SU-DHL-6 (cell line): ENCODE results near the gene ARHGAP26.

Experiments used
- H2AFZ ChIP-seq: fragments of 200-600 bp; sonication (generic); 2 replicates; pipeline ENCODE4 v1.6.1; 2014; ENCODE audit warnings: low read depth, mild to moderate bottlenecking, moderate library complexity, mixed read lengths, antibody characterized with exemption, low read length; ENCODE audit not compliant: severe bottlenecking
- H3F3A ChIP-seq: fragments of 200-600 bp; shearing (Covaris generic); 2 replicates; pipeline ENCODE4 v1.6.0; 2016; ENCODE audit warnings: antibody characterized with exemption, mild to moderate bottlenecking; ENCODE audit not compliant: insufficient read depth
- H3K27ac ChIP-seq: fragments of 200-600 bp; sonication (generic); 2 replicates; pipeline ENCODE4 v1.5.1; 2016; ENCODE audit warnings: low read depth, mild to moderate bottlenecking, low read length, moderate library complexity, mixed read lengths
- H3K27me3 ChIP-seq: fragments of 200-600 bp; sonication (generic), shearing (Covaris generic); 2 replicates; pipeline ENCODE4 v1.6.0; 2014; ENCODE audit warnings: mild to moderate bottlenecking, low read length
- H3K36me3 ChIP-seq: fragments of 200-600 bp; sonication (generic); 2 replicates; pipeline ENCODE4 v1.6.1; 2014; ENCODE audit warnings: mild to moderate bottlenecking, low read length, mixed read lengths
- H3K4me2 ChIP-seq: fragments of 300-600, 200-600 bp; shearing (Covaris generic), sonication (generic); 2 replicates; pipeline ENCODE4 v1.6.0; 2014; ENCODE audit warnings: low read length, low read depth, mild to moderate bottlenecking; ENCODE audit not compliant: poor library complexity, severe bottlenecking
- H3K4me3 ChIP-seq: fragments of 200-600 bp; sonication (generic); 2 replicates; pipeline ENCODE4 v1.5.1; 2014; ENCODE audit warnings: antibody characterized with exemption, low read length, mild to moderate bottlenecking, mixed read lengths; ENCODE audit not compliant: insufficient read depth, poor library complexity, severe bottlenecking
- H3K79me2 ChIP-seq: fragments of 200-600 bp; sonication (generic); 2 replicates; pipeline ENCODE4 v1.6.1; 2014; ENCODE audit warnings: mild to moderate bottlenecking, low read length, moderate library complexity; ENCODE audit not compliant: insufficient read depth
- H3K9ac ChIP-seq: fragments of 200-600 bp; sonication (generic); 2 replicates; pipeline ENCODE4 v1.7.0; 2014; ENCODE audit warnings: mild to moderate bottlenecking, low read length
- H3K9me2 ChIP-seq: fragments of 200-600 bp; sonication (generic); replicated peaks from 2 replicates; pipeline ENCODE4 v1.6.1; 2014; ENCODE audit warnings: low read length; ENCODE audit not compliant: insufficient read depth
- H3K9me3 ChIP-seq: fragments of 200-600 bp; sonication (generic); 2 replicates; pipeline ENCODE4 v1.6.1; 2014; ENCODE audit warnings: low read length, mixed read lengths; ENCODE audit not compliant: insufficient read depth
- H4K20me1 ChIP-seq: fragments of 200-600 bp; sonication (generic); 2 replicates; pipeline ENCODE4 v1.6.1; 2014; ENCODE audit warnings: low read depth, mild to moderate bottlenecking, antibody characterized with exemption, low read length, moderate library complexity, mixed read lengths
- CTCF ChIP-seq: fragments of 200-600 bp; sonication (generic); IDR thresholded peaks from one replicate; pipeline ENCODE4 v1.5.1; 2017; ENCODE audit warnings: antibody characterized with exemption, mild to moderate bottlenecking, low read length, moderate library complexity; ENCODE audit not compliant: insufficient read depth, poor library complexity, severe bottlenecking
- EZH2phosphoT487 ChIP-seq: fragments of 200-600 bp; sonication (generic), shearing (Covaris generic); conservative IDR thresholded peaks from 2 replicates; pipeline ENCODE4 v1.6.1; 2018; ENCODE audit warnings: mild to moderate bottlenecking, antibody characterized with exemption, low read length, moderate library complexity, mixed read lengths

ARHGAP26 gene

GRCh38 chr5:143148771-143149170 is 378.6 kb downstream of the ARHGAP26 start:
- no peaks in the 10 kb centered on the region for H3K9me3 ChIP-seq
- no peak overlapping the region for H3K4me3 ChIP-seq
- H2AFZ ChIP-seq: no peak overlapping the region
- H3K4me2 ChIP-seq: no peak overlapping the region
- no peaks in the 10 kb centered on the region for H3K79me2 ChIP-seq
- no peak for TF ChIP-seq EZH2phosphoT487
- TF ChIP-seq CTCF: no peak
- H3K27me3 ChIP-seq: no peaks in the 10 kb centered on the region
- no peak overlapping the region for H3K27ac ChIP-seq
- no peaks in the 10 kb centered on the region for H3K36me3 ChIP-seq
- H3K9ac ChIP-seq: no peak overlapping the region
- H3F3A ChIP-seq: no peaks in the 10 kb centered on the region
- no peaks in the 10 kb centered on the region for H3K9me2 ChIP-seq
- no peaks in the 10 kb centered on the region for H4K20me1 ChIP-seq

GRCh38 chr5:143149759-143150158 is 379.6 kb downstream of the ARHGAP26 start:
- no peaks in the 10 kb centered on the region for H3K9me3 ChIP-seq
- no peak overlapping the region for H3K27ac ChIP-seq
- H2AFZ ChIP-seq: no peak overlapping the region
- TF ChIP-seq CTCF: no peak
- TF ChIP-seq EZH2phosphoT487: no peak
- H3F3A ChIP-seq: no peaks in the 10 kb centered on the region
- no peaks in the 10 kb centered on the region for H4K20me1 ChIP-seq
- H3K9ac ChIP-seq: no peak overlapping the region
- no peaks in the 10 kb centered on the region for H3K79me2 ChIP-seq
- H3K4me3 ChIP-seq: no peak overlapping the region
- no peaks in the 10 kb centered on the region for H3K9me2 ChIP-seq
- no peaks in the 10 kb centered on the region for H3K36me3 ChIP-seq
- H3K27me3 ChIP-seq: no peaks in the 10 kb centered on the region
- H3K4me2 ChIP-seq: no peak overlapping the region

GRCh38 chr5:143151056-143151700 is 381.0 kb downstream of the ARHGAP26 start:
- H3K4me3 ChIP-seq: no peak overlapping the region
- no peaks in the 10 kb centered on the region for H3K27me3 ChIP-seq
- H3K36me3 ChIP-seq: no peaks in the 10 kb centered on the region
- no peak for TF ChIP-seq EZH2phosphoT487
- no peak for TF ChIP-seq CTCF
- no peaks in the 10 kb centered on the region for H4K20me1 ChIP-seq
- H3F3A ChIP-seq: no peaks in the 10 kb centered on the region
- H3K4me2 ChIP-seq: no peak overlapping the region
- no peaks in the 10 kb centered on the region for H3K79me2 ChIP-seq
- H3K9me2 ChIP-seq: no peaks in the 10 kb centered on the region
- no peak overlapping the region for H2AFZ ChIP-seq
- H3K9me3 ChIP-seq: no peaks in the 10 kb centered on the region
- no peak overlapping the region for H3K9ac ChIP-seq
- H3K27ac ChIP-seq: no peak overlapping the region
